GM18498 (cell line): Measurements from ENCODE around the gene DEPP1.
A peak's percentile ranks its signal among the peaks of the same experiment; 100 is the strongest.

Experiments used
- ATAC-seq: cut with Tn5 transposase; IDR thresholded peaks from one replicate; pipeline ENCODE4 v1.9.1; 2021; ENCODE audit warnings: mild to moderate bottlenecking, moderate library complexity; ENCODE audit not compliant: unreplicated experiment

DEPP1 gene

GRCh38 chr10:44934416-44935200 lies 44.0 kb downstream of the DEPP1 start:
- no peak for ATAC-seq

DNA sequence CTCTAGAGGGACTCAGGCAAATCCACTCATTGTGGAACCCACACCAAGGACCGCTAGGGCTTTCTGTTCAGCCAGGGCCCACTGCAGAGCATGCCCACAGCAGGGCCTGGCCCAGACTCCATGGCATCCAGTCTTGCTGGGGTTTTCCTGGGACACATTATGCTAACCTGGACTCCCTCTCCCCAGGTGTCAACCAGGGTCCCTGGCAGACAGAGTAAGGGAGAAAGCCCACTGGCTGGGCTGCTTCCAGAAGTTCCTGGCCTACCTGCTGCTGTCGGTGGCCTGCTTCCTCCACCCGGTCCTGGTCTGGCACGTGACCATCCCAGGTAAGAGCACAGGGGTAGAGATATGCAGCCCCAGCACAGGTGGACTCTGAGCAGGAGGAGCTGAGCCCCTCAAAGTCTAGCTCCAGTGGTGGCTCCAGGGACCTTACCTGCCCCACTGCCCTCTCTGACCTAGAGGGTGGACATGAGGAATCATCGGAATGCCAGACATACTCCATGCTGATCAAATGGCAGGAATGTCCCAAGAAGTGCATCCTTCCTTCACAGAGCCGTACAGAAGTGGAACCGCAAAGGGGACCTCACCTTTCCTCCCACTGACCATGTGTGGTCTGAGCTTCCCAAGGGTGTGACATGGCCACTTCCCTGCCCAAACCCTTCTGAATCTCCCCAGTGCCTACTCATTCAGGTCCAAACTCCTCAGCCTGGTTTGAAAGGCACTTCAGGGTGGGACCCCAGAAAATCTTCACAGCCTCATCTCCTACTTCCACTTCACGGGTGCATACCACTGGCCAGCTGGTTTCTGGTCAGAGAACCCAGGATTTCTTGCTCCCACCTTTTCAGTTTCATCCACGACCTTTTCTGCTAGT lies 44.9 kb downstream of the DEPP1 start:
- ATAC-seq: no peak

- peak; percentile 95 for ATAC-seq
Measured at GRCh38 chr10:44932517-44933450, 45.8 kb downstream of the DEPP1 start.

DNA sequence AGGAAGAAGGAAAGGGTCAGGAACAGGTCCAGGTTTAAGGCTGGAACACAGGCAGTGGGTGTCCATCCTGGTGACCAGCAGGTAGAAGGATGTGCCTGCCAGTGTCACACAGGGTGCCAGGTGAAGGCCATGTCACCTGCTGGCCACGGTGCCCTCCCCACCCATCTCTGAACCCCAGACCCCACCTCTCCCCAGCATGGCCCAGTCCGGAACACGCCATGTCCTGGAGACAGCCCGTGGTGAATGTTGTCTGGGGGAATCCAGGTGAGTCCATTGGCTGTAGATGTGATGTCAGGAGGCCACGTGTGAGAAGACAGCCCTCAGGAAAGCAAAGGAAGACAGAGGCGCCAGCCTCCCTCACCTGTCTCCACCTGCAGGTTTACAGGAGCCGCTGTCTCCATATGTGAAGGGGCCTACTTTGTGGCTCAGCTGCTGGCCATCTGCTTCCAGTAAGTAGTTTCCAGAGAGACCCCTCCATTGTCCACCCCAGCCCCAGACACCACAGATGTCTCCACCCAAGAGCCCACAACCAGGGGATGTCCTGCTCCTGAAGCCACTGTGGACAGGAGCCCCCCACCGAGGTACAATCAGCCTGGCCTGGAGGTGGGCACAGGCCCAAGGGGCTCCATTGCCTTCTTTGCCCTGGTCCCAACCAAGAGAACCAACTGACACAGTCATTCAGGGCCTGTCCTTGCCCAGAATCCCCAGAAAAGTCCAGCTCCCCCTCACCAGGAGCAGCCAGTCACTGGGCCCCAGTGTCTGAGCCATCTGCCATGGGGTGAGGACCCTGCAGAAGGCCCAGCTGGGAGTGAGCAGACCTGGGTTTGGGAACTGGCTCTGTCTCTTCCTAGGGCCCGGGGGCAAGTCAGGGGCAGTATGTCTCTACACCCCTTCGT lies 46.7 kb downstream of the DEPP1 start:
- no peak for ATAC-seq

DNA sequence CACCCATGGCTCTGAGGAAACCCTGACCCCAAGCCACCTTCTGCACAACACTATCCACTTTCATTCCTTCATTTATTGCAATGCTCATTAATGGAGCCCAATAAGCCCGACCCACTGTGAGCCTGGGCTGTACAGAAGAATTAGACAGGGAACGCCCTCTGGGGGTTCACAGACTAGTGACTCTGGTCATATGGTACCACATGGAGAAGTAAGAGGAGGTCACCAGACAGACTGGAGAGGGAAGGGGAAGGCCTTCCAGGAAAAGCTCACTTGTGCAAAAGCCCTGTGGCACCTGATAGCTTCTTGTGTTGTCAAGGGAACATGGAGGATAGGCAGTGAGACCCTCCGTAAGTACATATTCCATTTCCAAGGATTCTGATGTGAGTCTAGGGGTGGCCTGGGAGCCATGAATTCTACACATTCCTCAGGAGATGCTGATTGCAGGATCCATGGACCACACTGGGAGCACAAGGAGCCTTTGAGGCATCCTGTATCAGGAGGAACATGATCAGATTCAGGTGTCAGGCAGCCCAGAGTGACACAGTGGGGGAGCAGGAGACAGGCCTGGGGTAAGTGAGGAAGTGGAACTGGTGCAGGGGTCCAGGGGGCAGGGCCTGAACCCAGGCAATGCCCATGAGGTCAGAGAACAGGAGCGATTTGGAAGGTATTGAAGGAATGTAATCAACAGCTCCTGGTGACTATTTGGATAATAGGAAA lies 47.5 kb downstream of the DEPP1 start:
- no peak for ATAC-seq

GRCh38 chr10:44929356-44930255 lies 49.0 kb downstream of the DEPP1 start:
- no peak for ATAC-seq

DNA sequence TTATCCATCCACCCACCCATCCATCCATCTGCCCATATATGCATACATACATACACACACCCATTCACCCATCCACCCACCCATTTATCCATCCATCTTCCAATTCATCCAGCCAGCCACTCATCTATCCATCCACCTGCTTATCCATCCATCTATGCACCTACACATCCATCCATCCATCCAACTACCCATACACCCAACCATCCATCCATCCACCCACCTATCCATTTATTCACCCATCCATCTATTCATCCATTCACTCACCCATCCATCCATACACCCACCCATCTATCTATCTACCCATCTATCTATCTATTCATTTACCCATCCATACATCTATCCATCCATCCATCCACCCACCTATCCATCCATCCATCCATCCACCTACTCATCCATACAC lies 50.1 kb downstream of the DEPP1 start:
- no peak for ATAC-seq

GRCh38 chr10:44927352-44927751 lies 51.3 kb downstream of the DEPP1 start:
- ATAC-seq: no peak

GRCh38 chr10:44926751-44927351 lies 51.8 kb downstream of the DEPP1 start:
- no peak for ATAC-seq
